GM18868 (cell line): ENCODE results near the gene RBM20.
A peak's percentile ranks its signal among the peaks of the same experiment; 100 is the strongest.
"Not testable (repeated sequence)": the region's sequence is repeated elsewhere in the genome, so short reads cannot be mapped to it uniquely, and the experiment has no call there.

Experiments
- ATAC-seq: cut with Tn5 transposase; IDR thresholded peaks from one replicate; pipeline ENCODE4 v1.9.1; 2021; ENCODE audit warnings: mild to moderate bottlenecking, moderate library complexity; ENCODE audit not compliant: unreplicated experiment

Gene RBM20

DNA sequence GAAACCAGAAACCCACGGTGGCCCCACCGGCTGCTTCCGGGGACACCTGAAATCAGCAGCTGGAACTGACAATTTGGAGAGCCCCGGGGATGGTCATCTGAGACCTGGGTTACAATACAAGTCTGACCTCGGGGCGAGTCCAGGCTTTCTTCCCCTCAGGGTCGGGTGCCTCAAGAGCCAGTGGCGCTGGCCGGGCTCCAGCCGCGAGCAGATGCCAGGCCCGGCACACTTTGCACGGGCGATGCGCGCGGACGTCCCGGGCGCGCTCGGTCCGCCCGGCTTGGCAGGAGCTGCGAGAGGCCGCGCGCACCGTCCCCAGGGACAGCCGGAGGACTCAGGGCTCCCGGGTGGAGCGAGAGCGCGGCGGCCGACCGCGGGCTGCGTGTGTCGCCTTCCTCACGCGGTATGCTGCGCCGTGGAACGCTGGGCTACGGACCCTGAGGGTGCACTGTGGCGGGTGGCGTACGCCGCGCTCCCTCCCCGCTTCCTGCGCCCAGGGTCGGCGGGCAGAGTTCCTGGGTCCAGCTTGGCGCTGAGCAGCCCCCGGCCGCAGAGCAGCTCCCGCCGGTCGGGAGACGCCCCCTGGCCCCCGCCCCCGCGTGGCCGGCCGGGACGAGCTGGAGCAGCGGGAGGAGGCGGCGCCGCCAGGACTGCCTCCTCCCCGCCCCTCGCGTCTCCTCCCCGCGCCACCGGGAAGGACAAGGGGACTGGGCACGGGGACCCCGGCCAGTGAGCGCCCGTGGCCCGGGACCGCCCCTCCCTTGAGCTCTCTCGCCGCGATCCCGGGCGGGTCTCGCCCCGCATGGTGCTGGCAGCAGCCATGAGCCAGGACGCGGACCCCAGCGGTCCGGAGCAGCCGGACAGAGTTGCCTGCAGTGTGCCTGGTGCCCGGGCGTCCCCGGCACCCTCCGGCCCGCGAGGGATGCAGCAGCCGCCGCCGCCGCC, at the start of gene RBM20:
Gene RBM20, plus strand, starts transcription at position 684 of the 945 bp plus-strand sequence. Its CDS starts 119 bp downstream, at position 803.
- no peak for ATAC-seq

DNA sequence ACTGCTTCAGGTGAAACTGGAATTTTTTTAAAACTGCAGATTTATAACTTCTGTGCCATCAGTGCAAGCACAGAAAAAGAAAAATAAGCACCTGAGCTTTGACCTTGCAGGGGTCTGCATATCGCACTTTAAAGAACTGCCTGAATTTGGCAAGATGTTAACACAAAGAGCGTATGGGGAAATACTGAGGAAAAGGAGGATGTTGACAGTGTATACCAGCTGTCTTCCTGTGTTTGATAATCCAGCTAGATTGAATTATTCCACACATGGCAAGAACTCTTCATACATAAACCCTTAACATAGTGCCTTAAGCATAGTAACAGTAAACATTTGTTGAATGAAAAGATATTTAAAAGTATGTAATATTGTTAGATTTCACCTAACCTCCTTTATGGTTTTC, 46.7 kb upstream of the RBM20 start:
- ATAC-seq, result no peak

DNA sequence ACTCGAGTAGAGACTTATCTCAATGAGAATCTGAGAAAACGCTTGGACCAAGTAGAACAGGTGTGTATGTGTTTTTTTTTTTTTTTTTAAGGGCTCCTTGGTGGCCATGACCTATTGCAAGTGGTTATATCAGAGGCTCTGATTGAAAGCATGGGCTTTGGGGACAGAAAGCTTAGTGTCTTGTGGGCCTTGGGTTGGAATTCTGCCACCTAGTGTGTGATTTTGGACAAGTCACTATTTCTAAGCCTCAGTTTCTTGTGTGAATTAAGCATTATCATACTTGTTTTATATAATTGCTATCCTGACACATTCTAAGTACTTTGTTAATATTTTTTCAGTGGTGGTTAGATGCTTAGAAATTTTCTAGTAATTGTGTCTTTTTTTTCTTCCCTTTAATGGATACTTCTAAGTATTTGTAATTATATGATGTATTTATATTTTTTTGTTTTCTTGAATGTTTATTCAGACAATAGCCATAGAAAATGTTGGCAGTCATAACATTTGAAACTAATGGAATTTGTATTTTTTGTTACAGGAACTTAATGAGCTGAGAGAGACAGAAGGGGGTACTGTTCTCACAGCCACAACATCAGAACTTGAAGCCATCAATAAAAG, 43.5 kb upstream of the RBM20 start:
- ATAC-seq, result peak; percentile 69

DNA sequence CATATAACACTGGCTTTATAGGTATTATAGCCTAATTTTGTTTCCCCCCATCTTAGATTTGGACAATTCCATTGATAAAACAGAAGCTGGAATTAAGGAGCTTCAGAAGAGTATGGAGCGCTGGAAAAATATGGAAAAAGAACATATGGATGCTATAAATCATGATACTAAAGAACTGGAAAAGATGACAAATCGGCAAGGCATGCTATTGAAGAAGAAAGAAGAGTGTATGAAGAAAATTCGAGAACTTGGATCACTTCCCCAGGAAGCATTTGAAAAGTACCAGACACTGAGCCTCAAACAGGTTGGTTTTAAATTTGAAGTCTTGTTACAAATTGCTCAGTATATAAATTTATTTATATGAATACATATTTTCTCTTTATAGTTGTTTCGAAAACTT, 42.6 kb upstream of the RBM20 start:
- no peak for ATAC-seq

DNA sequence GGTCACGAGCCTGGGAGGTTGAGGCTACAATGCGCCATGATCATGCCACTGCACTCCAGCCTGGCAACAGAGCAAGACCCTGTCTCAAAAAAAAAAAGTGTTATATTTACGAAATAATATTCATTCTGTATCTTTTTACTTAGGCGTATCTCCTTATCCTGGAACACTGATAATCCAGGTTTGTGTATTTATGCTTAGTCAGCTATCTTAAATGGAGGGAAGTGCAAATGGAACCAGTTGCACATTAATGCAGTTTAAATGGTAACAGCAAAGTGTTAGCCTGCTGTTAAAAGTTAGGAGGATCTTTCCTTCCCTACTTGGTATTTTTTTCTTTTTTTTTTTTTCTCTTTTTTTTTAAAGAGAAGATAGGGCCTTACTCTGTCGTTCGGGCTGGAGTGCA, 36.0 kb upstream of the RBM20 start:
- ATAC-seq, result no peak

- ATAC-seq, result no peak
Measured at GRCh38 chr10:110609605-110610004, 34.5 kb upstream of the RBM20 start.

GRCh38 chr10:110610308-110610774, 33.8 kb upstream of the RBM20 start:
- ATAC-seq, result no peak

GRCh38 chr10:110610781-110611180, 33.4 kb upstream of the RBM20 start:
- ATAC-seq, result not testable (repeated sequence)

- peak; percentile 44 for ATAC-seq
Measured at GRCh38 chr10:110612087-110612486, 32.0 kb upstream of the RBM20 start.

DNA sequence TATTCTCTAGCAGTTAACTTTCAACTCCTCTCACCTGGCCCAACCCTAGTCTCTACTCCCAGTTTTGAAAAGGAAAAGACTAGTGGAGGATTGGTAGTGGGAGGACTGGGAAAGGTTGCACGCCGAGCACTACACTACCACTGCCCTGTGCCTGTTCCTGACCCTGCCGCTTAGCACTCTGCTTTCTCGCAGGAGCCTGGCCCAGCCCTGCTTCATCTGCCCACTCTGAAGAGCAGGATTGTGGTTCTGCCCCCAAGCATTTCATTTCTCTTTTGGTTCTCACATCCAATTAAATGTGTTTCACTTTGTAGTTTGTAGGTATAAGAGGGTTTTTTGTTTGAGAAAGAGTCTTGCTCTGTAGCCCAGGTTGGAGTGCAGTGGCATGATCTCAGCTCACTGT, 31.5 kb upstream of the RBM20 start:
- ATAC-seq, result no peak

DNA sequence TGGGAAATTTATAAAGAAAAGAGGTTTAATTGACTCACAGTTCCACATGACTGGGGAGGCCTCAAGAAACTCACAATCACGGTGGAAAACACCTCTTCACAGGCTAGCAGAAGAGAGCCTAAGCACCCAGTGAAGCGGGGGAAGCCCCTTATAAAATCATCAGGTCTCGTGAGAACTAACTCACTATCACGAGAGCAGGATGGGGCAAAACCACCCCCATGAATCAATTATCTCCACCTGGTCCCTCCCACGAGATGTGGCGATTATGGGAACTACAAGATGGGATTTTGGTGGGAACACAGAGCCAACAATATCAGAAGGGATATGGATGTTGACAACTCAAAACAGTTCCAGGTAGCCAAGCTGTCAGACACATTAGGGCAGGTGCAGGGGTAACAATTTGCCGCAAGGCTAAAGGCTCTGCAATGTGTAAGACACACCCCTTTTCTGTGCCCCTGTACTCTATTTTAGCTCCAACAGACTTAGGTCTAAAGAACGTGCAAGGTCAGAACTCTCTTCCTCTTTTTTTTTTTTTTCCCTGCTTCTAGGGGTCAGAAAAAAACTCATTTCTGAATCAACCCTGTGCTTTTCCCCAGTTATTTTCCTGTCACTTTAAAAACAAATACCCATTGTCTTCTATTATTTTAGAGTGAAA, 30.7 kb upstream of the RBM20 start:
- ATAC-seq, result peak; percentile 42

GRCh38 chr10:110613996-110614495, 30.1 kb upstream of the RBM20 start:
- ATAC-seq, result peak; percentile 49

- no peak for ATAC-seq
Measured at GRCh38 chr10:110615057-110615747, 28.9 kb upstream of the RBM20 start.

DNA sequence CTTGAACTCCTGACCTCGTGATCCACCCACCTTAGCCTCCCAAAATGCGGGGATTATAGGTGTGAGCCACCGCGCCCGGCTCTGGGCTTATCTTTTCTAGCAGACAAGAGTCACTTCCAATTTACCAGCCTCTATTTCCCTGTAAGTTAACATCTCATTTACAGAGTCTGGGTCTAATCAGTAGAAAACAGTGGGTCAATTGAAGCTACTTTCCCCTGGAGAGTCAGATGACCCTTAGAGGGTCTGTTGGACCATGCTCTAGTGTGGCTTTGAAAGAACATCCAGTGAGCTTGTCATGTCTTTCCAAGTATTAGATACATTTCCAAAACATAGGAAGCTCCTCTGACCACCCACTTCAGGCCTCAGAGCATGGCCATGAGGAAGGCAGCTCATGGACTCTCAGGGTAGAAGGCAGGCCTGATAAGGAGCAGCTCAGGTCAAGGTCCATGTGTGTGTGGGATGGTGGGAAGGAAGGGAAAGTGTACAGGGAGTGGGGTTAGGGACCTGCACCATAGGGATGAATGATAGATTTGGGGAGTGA, 27.6 kb upstream of the RBM20 start:
- no peak for ATAC-seq

- ATAC-seq, result no peak
Measured at GRCh38 chr10:110617425-110618229, 26.5 kb upstream of the RBM20 start.

DNA sequence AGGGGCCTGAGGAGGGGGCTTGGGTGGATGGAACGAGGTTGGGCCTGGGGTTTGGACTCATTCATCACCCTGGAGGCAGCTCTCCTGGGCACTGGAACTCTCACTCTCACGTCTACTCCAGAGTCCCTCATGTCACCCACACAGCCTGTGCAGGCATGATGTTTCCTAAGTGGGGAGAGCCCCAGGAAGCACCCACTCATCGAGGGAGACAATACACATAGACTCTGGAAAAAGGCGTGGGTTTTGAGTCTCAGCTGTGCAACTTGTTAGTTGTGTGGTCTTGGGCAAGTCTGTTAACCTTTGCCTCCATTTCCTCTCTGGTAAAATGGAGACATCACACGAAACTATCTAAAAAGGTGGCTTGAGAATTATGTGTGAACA, 25.9 kb upstream of the RBM20 start:
- ATAC-seq, result no peak

DNA sequence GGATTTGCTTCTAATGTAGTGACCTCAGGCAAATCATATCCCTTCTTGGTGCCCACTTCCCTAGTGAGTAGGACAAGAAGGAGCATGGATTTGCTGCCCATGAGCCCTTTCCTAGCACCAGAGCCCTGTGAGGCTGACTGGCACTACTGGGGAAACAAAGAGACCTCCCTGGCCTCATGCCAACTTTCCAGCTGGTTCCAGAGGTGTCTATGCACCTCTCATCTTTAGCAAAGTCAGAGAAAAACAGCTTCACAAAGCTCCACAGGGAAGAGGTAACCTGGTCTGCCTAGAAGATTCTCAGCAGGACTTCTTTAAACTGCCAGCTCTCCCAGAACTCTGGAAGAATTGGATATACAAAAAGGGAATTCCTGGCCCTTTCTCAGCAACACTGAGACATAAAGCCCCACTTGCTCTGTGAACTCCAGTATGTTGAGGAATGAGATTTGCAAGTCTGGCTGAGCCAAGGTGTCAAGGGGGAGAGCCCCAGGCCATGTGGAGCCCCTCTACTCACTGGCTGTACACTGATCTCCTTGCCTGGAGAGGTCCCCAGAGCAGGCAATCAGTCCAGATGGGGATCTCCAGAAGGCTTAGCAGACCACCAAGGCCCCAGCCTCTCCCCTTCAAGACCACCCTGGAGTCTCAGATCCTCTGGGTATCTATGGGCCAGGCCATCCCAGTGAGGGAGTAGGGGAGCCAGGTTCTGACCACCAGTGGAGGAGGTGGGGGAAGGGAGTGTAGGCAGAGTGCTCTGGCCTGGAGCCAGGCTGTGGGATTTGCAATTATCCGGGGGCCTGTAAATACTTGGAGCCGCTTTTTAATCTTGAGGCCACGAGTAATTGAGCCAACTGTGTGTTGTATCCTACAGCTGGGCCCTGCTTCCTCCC, 24.4 kb upstream of the RBM20 start:
- no peak for ATAC-seq

GRCh38 chr10:110620398-110620719, 23.8 kb upstream of the RBM20 start:
- no peak for ATAC-seq

DNA sequence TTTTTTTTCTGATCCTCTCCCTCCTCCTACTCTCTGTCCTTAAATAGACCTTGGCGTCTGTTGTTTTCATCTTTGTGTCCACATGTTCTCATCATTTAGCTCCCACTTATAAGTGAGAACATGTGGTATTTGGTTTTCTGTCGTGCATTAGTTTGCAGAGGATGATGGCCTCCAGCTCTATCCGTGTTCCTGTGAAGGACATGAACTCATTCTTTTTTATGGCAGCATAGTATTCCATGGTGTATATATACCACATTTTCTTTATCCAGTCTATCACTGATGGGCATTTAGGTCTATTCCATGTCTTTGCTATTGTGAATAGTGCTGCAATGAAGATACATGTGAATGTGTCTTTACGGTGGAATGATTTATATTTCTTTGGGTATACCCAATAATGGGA, 20.8 kb upstream of the RBM20 start:
- not testable (repeated sequence) for ATAC-seq
